RWPE1 (cell line): Measurements from ENCODE around the gene CCM2L.

ENCODE experiments used
- CTCF ChIA-PET: fragments of 350-600 bp; sonication (Branson Sonifier 250); formaldehyde crosslinking; extraction: SDS; loops from one replicate; lab custom pipeline; 2021; lab: Yijun Ruan, JAX
- POLR2A ChIA-PET: fragments of 400-600 bp; formaldehyde crosslinking; extraction: SDS; loops from one replicate; lab custom pipeline; 2020; ENCODE audit warnings: antibody characterized with exemption; ENCODE audit not compliant: low non-redundant PET; lab: Yijun Ruan, JAX
- DNase-seq: peaks from one replicate; pipeline ENCODE4 v3.0.0; 2012; ENCODE audit warnings: low spot score
- H3K27ac ChIP-seq: fragments of 450-650 bp; 2 replicates; pipeline ENCODE4 v1.5.1; 2017
- CTCF ChIP-seq: fragments of 450-650 bp; conservative IDR thresholded peaks from 2 replicates; pipeline ENCODE4 v1.5.1; 2017; ENCODE audit warnings: low read depth, mild to moderate bottlenecking

CCM2L gene

GRCh38 chr20:32004963-32005362, 5.3 kb upstream of the CCM2L start:
- no peak overlapping the region for H3K27ac ChIP-seq
- no peak for TF ChIP-seq CTCF
- ChIA-PET CTCF (interaction anchor here (0.6 to 1.0 kb wide), 2 partner anchors 98 to 154 kb away, joined by 4 read pairs; no protein-coding TSS in a partner anchor), POLR2A (no interaction called here)
- peak; percentile 39 for DNase-seq

- H3K27ac ChIP-seq, result no peak overlapping the region
- no peak for DNase-seq
- POLR2A ChIA-PET, result no interaction called here
- no peak for TF ChIP-seq CTCF
- CTCF ChIA-PET, result no interaction called here
Measured at GRCh38 chr20:32006053-32006452, 4.2 kb upstream of the CCM2L start.

- ChIA-PET POLR2A (no interaction called here), CTCF (interaction anchor here (0.7 to 1.0 kb wide), 2 partner anchors 11 to 101 kb away, joined by 3 to 4 read pairs; no protein-coding TSS in a partner anchor)
- no peak for TF ChIP-seq CTCF
- no peak overlapping the region for H3K27ac ChIP-seq
- DNase-seq, result no peak
Measured at GRCh38 chr20:32006841-32007786, 3.1 kb upstream of the CCM2L start.

GRCh38 chr20:32007787-32008616, 2.2 kb upstream of the CCM2L start:
- TF ChIP-seq CTCF, result no peak
- ChIA-PET CTCF (interaction anchor here (0.6 to 1.1 kb wide), 5 partner anchors 10 to 645 kb away, joined by 3 to 4 read pairs (median 3); no protein-coding TSS in a partner anchor), POLR2A (interaction anchor here (0.6 kb wide), 1 partner anchor 1333 kb away, joined by 7 read pairs; no protein-coding TSS in a partner anchor)
- DNase-seq, result no peak
- H3K27ac ChIP-seq, result no peak overlapping the region

GRCh38 chr20:32009564-32009963, 674 bp upstream of the CCM2L start:
- DNase-seq, result no peak
- no peak for TF ChIP-seq CTCF
- POLR2A ChIA-PET, result no interaction called here
- H3K27ac ChIP-seq, result no peak overlapping the region
- CTCF ChIA-PET, result no interaction called here

- TF ChIP-seq CTCF, result no peak
- CTCF ChIA-PET, result no interaction called here
- POLR2A ChIA-PET, result no interaction called here
- no peak for DNase-seq
- H3K27ac ChIP-seq, result no peak overlapping the region
Measured at GRCh38 chr20:32010666-32011065, 428 bp downstream of the CCM2L start.
